Skin of body (tissue), 3 donors: ENCODE results near the gene TNFRSF6B. TPM values are rescaled to one million over a fixed set of nuclear protein-coding genes. Genes with fewer than 3 reads are reported as not detected.

Experiments
- DNase-seq: peaks from one replicate; lab custom pipeline; 2025; lab: John Stamatoyannopoulos, UW
- small RNA-seq: library from RNA; depleted of rRNA; stranded (forward); fragments of <200 nt; gene quantifications from one replicate; pipeline ENCODE3, GENCODE V24; 2014; ENCODE audit warnings: low replicate concordance
- total RNA-seq: library from RNA; depleted of rRNA; stranded (reverse); fragments of >200 nt; gene quantifications from one replicate; pipeline ENCODE4 v1.2.3, GENCODE V29; 2014

The TNFRSF6B gene
- total RNA-seq, 1 donor from 2014 or later = 3.4 TPM

DNA sequence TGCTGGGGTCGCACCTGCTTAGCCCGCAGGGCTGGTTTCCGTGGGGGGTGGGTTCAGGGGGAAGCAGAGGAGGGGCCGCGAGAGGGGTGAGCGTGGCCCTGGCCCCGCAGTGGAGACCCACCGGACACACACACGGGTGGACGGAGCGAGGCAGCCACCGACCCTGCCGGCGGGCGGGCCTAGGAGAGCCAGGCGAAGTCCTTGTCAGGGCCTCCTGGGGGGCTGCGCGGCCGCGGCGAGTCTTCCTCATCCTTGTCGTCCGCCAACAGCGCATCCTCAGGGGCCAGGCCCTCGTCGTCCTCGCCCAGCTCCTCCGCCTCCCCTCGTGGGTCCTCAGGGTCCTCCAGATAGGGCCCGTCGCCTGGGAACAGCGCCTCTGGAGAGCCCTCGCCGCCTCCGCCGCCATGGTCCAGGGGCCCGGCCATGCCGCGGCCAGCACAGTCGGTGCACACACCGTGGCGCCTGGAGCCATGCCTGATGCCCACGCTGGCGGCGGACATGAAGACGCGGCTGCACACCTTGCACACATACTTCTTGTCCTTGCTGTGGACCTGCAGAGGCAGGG is 50.4 kb downstream of the TNFRSF6B start:
- no peak for DNase-seq

DNA sequence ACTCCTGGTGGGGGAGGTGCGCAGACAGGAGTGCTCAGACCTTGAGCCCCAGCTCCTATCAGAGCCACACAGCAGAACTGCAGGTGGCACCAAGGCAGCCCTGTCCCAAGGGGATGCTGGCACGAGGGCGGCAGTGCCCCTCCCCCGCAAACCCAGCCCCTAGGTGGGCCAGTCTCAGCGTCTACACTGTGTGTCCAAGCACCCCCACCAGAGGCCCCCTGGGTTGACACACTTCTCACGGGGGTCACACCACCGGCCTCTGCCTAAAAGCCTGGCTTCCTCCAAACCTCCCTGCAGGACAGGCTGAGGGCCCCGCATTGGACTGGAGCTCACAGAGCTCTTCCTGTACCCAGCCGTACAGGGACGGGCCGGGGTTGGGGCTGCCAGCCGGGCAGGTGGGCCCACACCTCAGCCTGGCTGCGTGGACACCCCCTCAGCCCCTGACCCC is 51.2 kb downstream of the TNFRSF6B start:
- DNase-seq = no peak

Small RNAs within 50 kb of the gene (small RNA-seq; reads per million reads assigned to genes)
- gene LIME1 (not detected), gene TNFRSF6B (not detected)

Other genes starting within 250 kb of the TNFRSF6B start
- 1.2 TPM for gene KCNQ2, start 224.0 kb upstream of the TNFRSF6B start, total RNA-seq
- 38.5 TPM for gene EEF1A2, start 197.6 kb upstream of the TNFRSF6B start, total RNA-seq
- gene PPDPF, start 175.9 kb upstream of the TNFRSF6B start, total RNA-seq = 30.8 TPM
- 3.8 TPM for gene PTK6, start 159.3 kb upstream of the TNFRSF6B start, total RNA-seq
- 1.1 TPM for gene SRMS, start 148.9 kb upstream of the TNFRSF6B start, total RNA-seq
- 0.59 TPM for gene FNDC11, start 142.5 kb upstream of the TNFRSF6B start, total RNA-seq
- gene HELZ2, start 122.4 kb upstream of the TNFRSF6B start, total RNA-seq = 19.8 TPM
- gene GMEB2, start 69.6 kb upstream of the TNFRSF6B start, total RNA-seq = 6.4 TPM
- 21.6 TPM for gene STMN3, start 43.2 kb upstream of the TNFRSF6B start, total RNA-seq
- gene RTEL1, start 38.3 kb upstream of the TNFRSF6B start, total RNA-seq = 13.3 TPM
- gene ARFRP1, start 11.3 kb downstream of the TNFRSF6B start, total RNA-seq = 16.3 TPM
- gene ZGPAT, start 11.4 kb downstream of the TNFRSF6B start, total RNA-seq = 9.8 TPM
- gene LIME1, start 40.0 kb downstream of the TNFRSF6B start, total RNA-seq = 3.7 TPM
- gene SLC2A4RG, start 43.1 kb downstream of the TNFRSF6B start, total RNA-seq = 21.5 TPM
- 8.3 TPM for gene ZBTB46, start 134.6 kb downstream of the TNFRSF6B start, total RNA-seq
- not detected for gene ABHD16B, start 164.8 kb downstream of the TNFRSF6B start, total RNA-seq
- gene TPD52L2, start 168.6 kb downstream of the TNFRSF6B start, total RNA-seq = 39.3 TPM
- gene DNAJC5, start 198.5 kb downstream of the TNFRSF6B start, total RNA-seq = 20.9 TPM